Measurements from ENCODE around the gene GALNTL6. TPM values are rescaled to one million over a fixed set of nuclear protein-coding genes. Genes with fewer than 3 reads are reported as not detected.

Gene GALNTL6
- total RNA-seq, 1 donor, result under 0.01 TPM

GRCh38 chr4:172979332-172979731, 1166.1 kb downstream of the GALNTL6 start:
- H3K79me2 ChIP-seq (ENCODE audit: insufficient read depth, low read length), result no peaks in the 10 kb centered on the region
- peaks cover 8% of the 10 kb centered on the region for H3K27me3 ChIP-seq (ENCODE audit: insufficient read depth, low read length)

GRCh38 chr4:172980219-172980618, 1167.0 kb downstream of the GALNTL6 start:
- Histone ChIP-seq H4K20me1 (ENCODE audit: insufficient read depth, low read length) (no peaks in the 10 kb centered on the region), H3K9me3 (ENCODE audit: low read depth, low read length) (no peaks in the 10 kb centered on the region), H3K27ac (ENCODE audit: low read depth, low read length) (no peak overlapping the region), H3K4me1 (ENCODE audit: insufficient read depth, low read length) (peaks cover 11% of the 10 kb centered on the region), H3K4me2 (ENCODE audit: insufficient read depth, low read length) (no peak overlapping the region), H3K27me3 (ENCODE audit: insufficient read depth, low read length) (peaks cover 6% of the 10 kb centered on the region), H3K4me3 (ENCODE audit: insufficient read depth, low read length) (no peak overlapping the region), H3K36me3 (ENCODE audit: insufficient read depth, low read length) (no peaks in the 10 kb centered on the region), H2AFZ (ENCODE audit: low read length) (no peak overlapping the region), H3K79me2 (ENCODE audit: insufficient read depth, low read length) (no peaks in the 10 kb centered on the region)
- no peak for TF ChIP-seq CTCF (IDR thresholded peaks at IDR 0.05; ENCODE audit: extremely low read depth, low read depth, low read length)
- DNase-seq (ENCODE audit: insufficient read length, low spot score, missing footprints), result no peak

More at GRCh38 chr4:172979332-172979731, 1166.1 kb downstream of the GALNTL6 start:
- H3K4me3 ChIP-seq (ENCODE audit: insufficient read depth, low read length), result no peak overlapping the region
- H3K36me3 ChIP-seq (ENCODE audit: insufficient read depth, low read length), result no peaks in the 10 kb centered on the region
- H3K9me3 ChIP-seq (ENCODE audit: low read depth, low read length), result no peaks in the 10 kb centered on the region
- DNase-seq (ENCODE audit: insufficient read length, low spot score, missing footprints), result no peak
- no peak overlapping the region for H2AFZ ChIP-seq (ENCODE audit: low read length)
- H4K20me1 ChIP-seq (ENCODE audit: insufficient read depth, low read length), result no peaks in the 10 kb centered on the region
- TF ChIP-seq CTCF (IDR thresholded peaks at IDR 0.05; ENCODE audit: extremely low read depth, low read depth, low read length), result no peak
- peaks cover 11% of the 10 kb centered on the region for H3K4me1 ChIP-seq (ENCODE audit: insufficient read depth, low read length)
- no peak overlapping the region for H3K27ac ChIP-seq (ENCODE audit: low read depth, low read length)
- no peak overlapping the region for H3K4me2 ChIP-seq (ENCODE audit: insufficient read depth, low read length)

GRCh38 chr4:172982151-172982590, 1169.0 kb downstream of the GALNTL6 start:
- no peaks in the 10 kb centered on the region for H3K9me3 ChIP-seq (ENCODE audit: low read depth, low read length)
- H3K4me1 ChIP-seq (ENCODE audit: insufficient read depth, low read length), result peaks cover 11% of the 10 kb centered on the region
- H3K27ac ChIP-seq (ENCODE audit: low read depth, low read length), result peak overlapping the region; percentile 81
- H4K20me1 ChIP-seq (ENCODE audit: insufficient read depth, low read length), result no peaks in the 10 kb centered on the region
- H3K36me3 ChIP-seq (ENCODE audit: insufficient read depth, low read length), result no peaks in the 10 kb centered on the region
- H3K79me2 ChIP-seq (ENCODE audit: insufficient read depth, low read length), result no peaks in the 10 kb centered on the region
- H3K27me3 ChIP-seq (ENCODE audit: insufficient read depth, low read length), result peaks cover 4% of the 10 kb centered on the region
- peak overlapping the region; percentile 15 for H3K4me2 ChIP-seq (ENCODE audit: insufficient read depth, low read length)
- peak; percentile 84 for DNase-seq (ENCODE audit: insufficient read length, low spot score, missing footprints)
- no peak for TF ChIP-seq CTCF (IDR thresholded peaks at IDR 0.05; ENCODE audit: extremely low read depth, low read depth, low read length)
- H3K4me3 ChIP-seq (ENCODE audit: insufficient read depth, low read length), result no peak overlapping the region
- peak overlapping the region; percentile 41 for H2AFZ ChIP-seq (ENCODE audit: low read length)

- Histone ChIP-seq H3K4me2 (ENCODE audit: insufficient read depth, low read length) (no peak overlapping the region), H3K4me1 (ENCODE audit: insufficient read depth, low read length) (peaks cover 11% of the 10 kb centered on the region), H3K4me3 (ENCODE audit: insufficient read depth, low read length) (no peak overlapping the region), H3K27ac (ENCODE audit: low read depth, low read length) (peak overlapping the region; percentile 81), H4K20me1 (ENCODE audit: insufficient read depth, low read length) (no peaks in the 10 kb centered on the region), H3K36me3 (ENCODE audit: insufficient read depth, low read length) (no peaks in the 10 kb centered on the region), H3K79me2 (ENCODE audit: insufficient read depth, low read length) (no peaks in the 10 kb centered on the region), H3K9me3 (ENCODE audit: low read depth, low read length) (no peaks in the 10 kb centered on the region), H2AFZ (ENCODE audit: low read length) (no peak overlapping the region), H3K27me3 (ENCODE audit: insufficient read depth, low read length) (peaks cover 4% of the 10 kb centered on the region)
- no peak for TF ChIP-seq CTCF (IDR thresholded peaks at IDR 0.05; ENCODE audit: extremely low read depth, low read depth, low read length)
- DNase-seq (ENCODE audit: insufficient read length, low spot score, missing footprints), result no peak
Observed at GRCh38 chr4:172983014-172983413, 1169.8 kb downstream of the GALNTL6 start.

Measured in osteoblast (primary cell).